IMR-90 (cell line): ENCODE results near the gene DTHD1. TPM values are rescaled to one million over a fixed set of nuclear protein-coding genes. Genes with fewer than 3 reads are reported as not detected.

ENCODE experiments used
- ATAC-seq: fragments of 200-7000 bp; cut with Tn5 transposase; 2 replicates; pipeline ENCODE4 v1.9.1; 2020; ENCODE audit warnings: low read depth, mild to moderate bottlenecking, moderate library complexity
- BruUV-seq: library from RNA; stranded (reverse); fragments of 400-500 nt; replicated peaks from 2 replicates; lab custom pipeline; 2021; lab: Mats Ljungman, UMichigan
- CTCF ChIA-PET: fragments of 300-600 bp; formaldehyde crosslinking; extraction: SDS; loops from one replicate; lab custom pipeline; 2021; ENCODE audit warnings: antibody characterized with exemption; lab: Yijun Ruan, JAX
- POLR2A ChIA-PET: fragments of 300-600 bp; sonication (Branson Sonifier 250); formaldehyde crosslinking; loops from one replicate; lab custom pipeline; 2022; ENCODE audit warnings: antibody characterized with exemption; ENCODE audit not compliant: unreplicated experiment; lab: Charles Lee
- DNase-seq: peaks from one replicate; pipeline ENCODE4 v3.0.0; 2013
- H2AFZ ChIP-seq: replicated peaks from 2 replicates; pipeline ENCODE3; 2013; ENCODE audit warnings: low read length, mild to moderate bottlenecking; ENCODE audit not compliant: poor library complexity
- H2AK5ac ChIP-seq: 2 replicates; pipeline ENCODE4 v1.6.1; 2013; ENCODE audit warnings: low read depth, low read length, inconsistent platforms
- H2AK9ac ChIP-seq: replicated peaks from 2 replicates; pipeline ENCODE3; 2013; ENCODE audit warnings: mild to moderate bottlenecking, low read depth, low read length, moderate library complexity; ENCODE audit not compliant: poor library complexity
- H2BK120ac ChIP-seq: 2 replicates; pipeline ENCODE4 v1.6.1; 2013; ENCODE audit warnings: low read depth, low read length, inconsistent platforms
- H2BK15ac ChIP-seq: 3 replicates; pipeline ENCODE4 v1.6.1; 2013; ENCODE audit warnings: low read depth, low read length, inconsistent platforms
- H2BK20ac ChIP-seq: 2 replicates; pipeline ENCODE4 v1.6.1; 2013; ENCODE audit warnings: low read depth, mild to moderate bottlenecking, inconsistent platforms, low read length, moderate library complexity
- H2BK5ac ChIP-seq: 2 replicates; pipeline ENCODE4 v1.6.1; 2013; ENCODE audit warnings: mild to moderate bottlenecking, low read depth, low read length, inconsistent platforms; ENCODE audit not compliant: poor library complexity, severe bottlenecking
- H3K14ac ChIP-seq: replicated peaks from 2 replicates; pipeline ENCODE4 v1.6.1; 2013; ENCODE audit warnings: low read depth, low read length, inconsistent platforms
- H3K18ac ChIP-seq: 2 replicates; pipeline ENCODE4 v1.6.1; 2013; ENCODE audit warnings: low read depth, low read length, control low read depth
- H3K23ac ChIP-seq: 2 replicates; pipeline ENCODE4 v1.6.1; 2013; ENCODE audit warnings: low read depth, low read length, inconsistent platforms
- H3K27ac ChIP-seq: 2 replicates; pipeline ENCODE4 v1.5.1; 2013; ENCODE audit warnings: mild to moderate bottlenecking, control low read depth, low read length; ENCODE audit not compliant: insufficient read depth
- H3K27me3 ChIP-seq: 2 replicates; pipeline ENCODE4 v1.6.1; 2013; ENCODE audit warnings: low read length; ENCODE audit not compliant: control insufficient read depth, insufficient read depth
- H3K36me3 ChIP-seq: 2 replicates; pipeline ENCODE4 v1.6.1; 2013; ENCODE audit warnings: low read length, mixed read lengths; ENCODE audit not compliant: control insufficient read depth, insufficient read depth
- H3K4ac ChIP-seq: 2 replicates; pipeline ENCODE4 v1.6.1; 2013; ENCODE audit warnings: low read depth, low read length, inconsistent platforms
- H3K4me1 ChIP-seq: 2 replicates; pipeline ENCODE4 v1.6.1; 2013; ENCODE audit warnings: low read length, mixed read lengths; ENCODE audit not compliant: control insufficient read depth, insufficient read depth
- H3K4me2 ChIP-seq: 2 replicates; pipeline ENCODE4 v1.6.1; 2013; ENCODE audit warnings: low read depth, mild to moderate bottlenecking, control low read depth, low read length, moderate library complexity
- H3K4me3 ChIP-seq: 2 replicates; pipeline ENCODE4 v1.5.1; 2013; ENCODE audit warnings: low read depth, mild to moderate bottlenecking, control low read depth, low read length, moderate library complexity; ENCODE audit not compliant: insufficient read depth
- H3K56ac ChIP-seq: 2 replicates; pipeline ENCODE4 v1.6.1; 2013; ENCODE audit warnings: low read length, inconsistent platforms; ENCODE audit not compliant: insufficient read depth; ENCODE audit errors: extremely low read depth
- H3K79me1 ChIP-seq, 2 experiments: 2 replicates each; pipeline ENCODE4 v1.6.1; 2013; ENCODE audit warnings: low read length in 2 of 2, inconsistent platforms in 1 of 2, low read depth in 1 of 2
- H3K9ac ChIP-seq: 2 replicates; pipeline ENCODE4 v1.6.1; 2013; ENCODE audit warnings: low read depth, low read length, control low read depth
- H3K9me1 ChIP-seq: 2 replicates; pipeline ENCODE4 v1.6.1; 2013; ENCODE audit warnings: low read length, inconsistent platforms; ENCODE audit not compliant: insufficient read depth
- H3K9me3 ChIP-seq: 2 replicates; pipeline ENCODE4 v1.6.1; 2013; ENCODE audit warnings: low read length; ENCODE audit not compliant: control insufficient read depth, insufficient read depth
- H4K20me1 ChIP-seq: 2 replicates; pipeline ENCODE4 v1.6.1; 2013; ENCODE audit warnings: low read length, inconsistent platforms; ENCODE audit not compliant: insufficient read depth
- H4K5ac ChIP-seq: 2 replicates; pipeline ENCODE4 v1.6.1; 2013; ENCODE audit warnings: mild to moderate bottlenecking, low read depth, low read length, control low read depth
- H4K8ac ChIP-seq, 2 experiments: 2 replicates each; pipeline ENCODE4 v1.6.1; 2013; ENCODE audit warnings: low read depth in 2 of 2, low read length in 2 of 2, control low read depth in 1 of 2, inconsistent platforms in 1 of 2
- H4K91ac ChIP-seq: 2 replicates; pipeline ENCODE4 v1.6.1; 2013; ENCODE audit warnings: low read depth, low read length, inconsistent platforms; ENCODE audit not compliant: insufficient read depth
- CEBPB ChIP-seq: IDR thresholded peaks from 2 replicates; pipeline ENCODE4 v1.6.1; 2012; ENCODE audit warnings: low read depth, low read length, improper control_type of control experiment
- MAZ ChIP-seq: IDR thresholded peaks from 2 replicates; pipeline ENCODE4 v1.6.1; 2012; ENCODE audit warnings: low read depth, mild to moderate bottlenecking, low read length, improper control_type of control experiment, moderate library complexity, borderline replicate concordance
- NFE2L2 ChIP-seq: fragments of 150-350 bp; IDR thresholded peaks from 2 replicates; pipeline ENCODE4 v1.6.1; 2016; ENCODE audit warnings: low read depth, mild to moderate bottlenecking, low read length
- WGBS, 2 experiments: methylation state at CpG; one replicate each; pipeline versions ENCODE4 v1.1.5 to v1.1.7; 2013; ENCODE audit warnings: missing lambda C conversion rate in 2 of 2; ENCODE audit not compliant: insufficient read length in 1 of 2; ENCODE audit errors: extremely low coverage in 2 of 2; 5-methylcytosine and 5-hydroxymethylcytosine counted together
- dilution Hi-C: fragments of 300-500 bp; cut with HindIII; formaldehyde crosslinking; loops from one replicate; pipeline ENCODE4 v1.14.3; 2018; ENCODE audit warnings: low sequenced_read_pairs; ENCODE audit not compliant: unreplicated experiment
- in situ Hi-C: fragments of 300-500 bp; cut with MboI; formaldehyde crosslinking; loops from 3 replicates; pipeline ENCODE4 v1.14.3; 2019; ENCODE audit warnings: low sequenced_read_pairs, inconsistent platforms, mixed read lengths
- intact Hi-C: fragments of 100-400 bp; cut with micrococcal nuclease; formaldehyde crosslinking; loops from 2 replicates; pipeline ENCODE4 v1.10.0; 2022
- polyA plus RNA-seq, 3 experiments: library from polyadenylated mRNA; depleted of rRNA; stranded (reverse); fragments of >200 nt; gene quantifications; 2 replicates each; pipeline ENCODE4 v1.2.3, GENCODE V29; 2012; ENCODE audit warnings: low replicate concordance in 1 of 3
- total RNA-seq: library from RNA; depleted of rRNA; stranded (reverse); fragments of >200 nt; gene quantifications from 2 replicates; pipeline ENCODE4 v1.2.3, GENCODE V29; 2012

Gene DTHD1
- total and polyA plus RNA-seq, 2 of the 4 experiments (the other 2 are of a cell fraction) = not detected

GRCh38 chr4:36286481-36286871, 5.1 kb downstream of the DTHD1 start:
- H3K36me3 ChIP-seq = no peaks in the 10 kb centered on the region
- no peak overlapping the region for H3K9ac ChIP-seq
- ChIA-PET CTCF (no interaction called here), POLR2A (no interaction called here)
- H3K4me1 ChIP-seq = no peaks in the 10 kb centered on the region
- TF ChIP-seq CEBPB = no peak
- TF ChIP-seq NFE2L2 = no peak
- TF ChIP-seq MAZ = no peak
- H2AK9ac ChIP-seq = no peak overlapping the region
- no peaks in the 10 kb centered on the region for H3K9me3 ChIP-seq
- H3K4me3 ChIP-seq = no peak overlapping the region
- H3K23ac ChIP-seq = no peak overlapping the region
- no peak overlapping the region for H2BK5ac ChIP-seq
- no peak overlapping the region for H3K4ac ChIP-seq
- no peak overlapping the region for H2AFZ ChIP-seq
- no peaks in the 10 kb centered on the region for H3K79me1 ChIP-seq
- no peak overlapping the region for H4K5ac ChIP-seq
- WGBS, 2 experiments = no CpG with 5 or more reads among the region's 4 CpGs
- H3K9me1 ChIP-seq = no peaks in the 10 kb centered on the region
- no peak overlapping the region for H3K4me2 ChIP-seq
- no peaks in the 10 kb centered on the region for H4K20me1 ChIP-seq
- H2AK5ac ChIP-seq = no peak overlapping the region
- intact Hi-C loops (no loop called here), dilution Hi-C loops (no loop called here), in situ Hi-C loops (no loop called here)
- H3K27me3 ChIP-seq = no peaks in the 10 kb centered on the region
- DNase-seq (no peak), ATAC-seq (no peak)
- no peak overlapping the region for H4K91ac ChIP-seq
- H2BK15ac ChIP-seq = no peak overlapping the region
- no peak overlapping the region for H4K8ac ChIP-seq
- H2BK120ac ChIP-seq = no peak overlapping the region
- no TSS peak for BruUV-seq
- no peak overlapping the region for H3K27ac ChIP-seq
- no peak overlapping the region for H2BK20ac ChIP-seq
- H3K14ac ChIP-seq = no peak overlapping the region
- H3K18ac ChIP-seq = no peak overlapping the region
- no peak overlapping the region for H3K56ac ChIP-seq
